SK-N-SH (cell line): Measurements from ENCODE around the gene MACROD2. TPM values are rescaled to one million over a fixed set of nuclear protein-coding genes. Genes with fewer than 3 reads are reported as not detected.

Experiments
- CTCF ChIA-PET: fragments of 300-600, 350-600 bp; formaldehyde crosslinking; extraction: SDS; loops from one replicate; lab custom pipeline; 2021; lab: Yijun Ruan, JAX
- POLR2A ChIA-PET: fragments of 350-600 bp; sonication (Branson Sonifier 250); formaldehyde crosslinking; extraction: SDS; loops from one replicate; lab custom pipeline; 2020; ENCODE audit warnings: antibody characterized with exemption, inconsistent platforms; lab: Yijun Ruan, JAX
- DNase-seq: peaks from one replicate; pipeline ENCODE4 v3.0.0; 2012
- H2AFZ ChIP-seq: fragments of 200-600 bp; sonication (generic); 2 replicates; pipeline ENCODE4 v1.8.1; 2016; ENCODE audit warnings: antibody characterized with exemption, mild to moderate bottlenecking, low read depth
- H3F3A ChIP-seq: fragments of 200-600 bp; sonication (generic); replicated peaks from 2 replicates; pipeline ENCODE3; 2016; ENCODE audit warnings: antibody characterized with exemption, mild to moderate bottlenecking; ENCODE audit not compliant: insufficient read depth
- H3K27ac ChIP-seq, 2 experiments: fragments of 200-500 bp in 1 of 2; fragments of 200-600 bp in 1 of 2; sonication (Bioruptor generic) in 1 of 2; sonication (generic), shearing (Covaris generic) in 1 of 2; 2 replicates each; pipeline versions ENCODE4 v1.5.1 to v1.6.1; 2014 to 2016; ENCODE audit warnings: low read depth in 2 of 2, inconsistent platforms in 1 of 2, low read length in 1 of 2, mild to moderate bottlenecking in 1 of 2, mixed read lengths in 1 of 2
- H3K27me3 ChIP-seq: fragments of 200-600 bp; sonication (generic), shearing (Covaris generic); 2 replicates; pipeline ENCODE4 v1.6.1; 2016; ENCODE audit warnings: mixed run types; ENCODE audit not compliant: insufficient read depth
- H3K36me3 ChIP-seq, 2 experiments: fragments of 200-500 bp in 1 of 2; fragments of 200-600 bp in 1 of 2; sonication (Bioruptor generic) in 1 of 2; sonication (generic) in 1 of 2; replicated peaks in 1 of 2; 2 replicates each; pipeline versions ENCODE3 to v1.5.1; 2014 to 2016; ENCODE audit warnings: low read length in 1 of 2, mild to moderate bottlenecking in 1 of 2; ENCODE audit not compliant: insufficient read depth in 2 of 2, control insufficient read depth in 1 of 2
- H3K4me1 ChIP-seq, 2 experiments: fragments of 200-500 bp in 1 of 2; fragments of 200-600 bp in 1 of 2; sonication (Bioruptor generic) in 1 of 2; sonication (generic), shearing (Covaris generic) in 1 of 2; 2 replicates each; pipeline versions ENCODE4 v1.5.1 to v1.6.1; 2014 to 2016; ENCODE audit warnings: low read depth in 1 of 2, low read length in 1 of 2, mixed run types in 1 of 2; ENCODE audit not compliant: insufficient read depth in 2 of 2, control insufficient read depth in 1 of 2
- H3K4me2 ChIP-seq: fragments of 200-600 bp; sonication (generic), shearing (Covaris generic); 2 replicates; pipeline ENCODE4 v1.6.1; 2017; ENCODE audit warnings: mixed run types
- H3K4me3 ChIP-seq, 2 experiments: fragments of 200-500 bp in 1 of 2; fragments of 200-600 bp in 1 of 2; sonication (Bioruptor generic) in 1 of 2; sonication (generic), shearing (Covaris generic) in 1 of 2; 2 replicates each; pipeline versions ENCODE4 v1.5.1 to v1.8.1; 2014 to 2016; ENCODE audit warnings: low read depth in 2 of 2, inconsistent platforms in 1 of 2, low read length in 1 of 2, mild to moderate bottlenecking in 1 of 2, mixed read lengths in 1 of 2, moderate library complexity in 1 of 2
- H3K79me2 ChIP-seq: fragments of 200-600 bp; sonication (generic); 2 replicates; pipeline ENCODE4 v1.8.1; 2017; ENCODE audit warnings: mild to moderate bottlenecking; ENCODE audit not compliant: insufficient read depth
- H3K9ac ChIP-seq: fragments of 200-600 bp; sonication (generic); 2 replicates; pipeline ENCODE4 v1.6.1; 2017; ENCODE audit warnings: mixed run types
- H3K9me2 ChIP-seq: fragments of 200-600 bp; sonication (generic); 2 replicates; pipeline ENCODE4 v1.6.1; 2017; ENCODE audit warnings: mixed run types
- H3K9me3 ChIP-seq: fragments of 200-600 bp; sonication (generic); 2 replicates; pipeline ENCODE4 v1.6.1; 2017; ENCODE audit warnings: mixed run types, mild to moderate bottlenecking, moderate library complexity
- H4K20me1 ChIP-seq: fragments of 200-600 bp; sonication (generic); 2 replicates; pipeline ENCODE4 v1.6.1; 2017; ENCODE audit warnings: mild to moderate bottlenecking, mixed run types; ENCODE audit not compliant: insufficient read depth
- CTCF ChIP-seq: fragments of 200-600 bp; sonication (generic); IDR thresholded peaks from 2 replicates; pipeline ENCODE4 v1.6.1; 2017; ENCODE audit warnings: antibody characterized with exemption, mild to moderate bottlenecking, moderate library complexity
- EP300 ChIP-seq, 2 experiments: IDR thresholded peaks; 2 replicates each; pipeline versions ENCODE4 v1.4.0 to v1.6.1; 2012; ENCODE audit warnings: borderline replicate concordance in 1 of 2, low read depth in 1 of 2, low read length in 1 of 2
- FOXM1 ChIP-seq: IDR thresholded peaks from 2 replicates; pipeline ENCODE4 v1.4.0; 2012; ENCODE audit warnings: low read depth, mild to moderate bottlenecking
- GABPA ChIP-seq: IDR thresholded peaks from 2 replicates; pipeline ENCODE4 v1.4.0; 2012; ENCODE audit warnings: low read depth, mild to moderate bottlenecking
- GATA2 ChIP-seq: sonication (generic); formaldehyde crosslinking; IDR thresholded peaks from 2 replicates; pipeline ENCODE4 v1.5.0; 2020; ENCODE audit warnings: mild to moderate bottlenecking, missing genetic modification reagents
- IRF3 ChIP-seq: fragments of 150-350 bp; IDR thresholded peaks from 2 replicates; pipeline ENCODE4 v1.6.1; 2016; ENCODE audit warnings: mild to moderate bottlenecking, low read depth, low read length
- JUND ChIP-seq: IDR thresholded peaks from 2 replicates; pipeline ENCODE4 v1.4.0; 2012
- MXI1 ChIP-seq: IDR thresholded peaks from 2 replicates; pipeline ENCODE4 v1.6.1; 2012; ENCODE audit warnings: mild to moderate bottlenecking, low read depth, low read length, improper control_type of control experiment
- NFIC ChIP-seq: IDR thresholded peaks from 2 replicates; pipeline ENCODE4 v1.4.0; 2012; ENCODE audit warnings: borderline replicate concordance
- PBX3 ChIP-seq: IDR thresholded peaks from 2 replicates; pipeline ENCODE4; 2012
- POLR2AphosphoS5 ChIP-seq: IDR thresholded peaks from 2 replicates; pipeline ENCODE4 v1.6.1; 2012; ENCODE audit warnings: low read depth, low read length
- REST ChIP-seq: IDR thresholded peaks from 2 replicates; pipeline ENCODE4 v1.6.1; 2012; ENCODE audit warnings: mild to moderate bottlenecking, low read depth, low read length, moderate library complexity
- RFX5 ChIP-seq: IDR thresholded peaks from 2 replicates; pipeline ENCODE4 v1.6.1; 2012; ENCODE audit warnings: mild to moderate bottlenecking, improper control_type of control experiment, low read length
- SIN3A ChIP-seq: IDR thresholded peaks from 2 replicates; pipeline ENCODE4 v1.6.1; 2012; ENCODE audit warnings: low read depth, mild to moderate bottlenecking, low read length, moderate library complexity, borderline replicate concordance
- TAF1 ChIP-seq: IDR thresholded peaks from 2 replicates; pipeline ENCODE4 v1.6.1; 2012; ENCODE audit warnings: low read depth, mild to moderate bottlenecking, low read length, moderate library complexity, borderline replicate concordance
- TCF12 ChIP-seq: IDR thresholded peaks from 2 replicates; pipeline ENCODE4 v1.4.0; 2012
- USF2 ChIP-seq: fragments of 150-350 bp; IDR thresholded peaks from 2 replicates; pipeline ENCODE4 v1.6.1; 2017; ENCODE audit warnings: antibody characterized with exemption, low read length, low read depth, borderline replicate concordance
- YY1 ChIP-seq: IDR thresholded peaks from 2 replicates; pipeline ENCODE4 v1.4.0; 2012; ENCODE audit warnings: low read depth, mild to moderate bottlenecking
- WGBS: methylation state at CpG from one replicate; pipeline ENCODE4 v1.1.6; 2017; ENCODE audit warnings: low lambda C conversion rate; 5-methylcytosine and 5-hydroxymethylcytosine counted together
- polyA plus RNA-seq, 3 experiments: library from polyadenylated mRNA; depleted of rRNA; stranded (reverse); fragments of >200 nt; gene quantifications; 2 replicates each; pipeline ENCODE4 v1.2.3, GENCODE V29; 2012

MACROD2 gene
- polyA plus RNA-seq, 1 of the 3 experiments (the other 2 are of a cell fraction), result 0.33 TPM

GRCh38 chr20:14790771-14791620 is 795.7 kb downstream of the MACROD2 start:
- Histone ChIP-seq H3K36me3 (no peaks in the 10 kb centered on the region), H3K9me3 (no peaks in the 10 kb centered on the region; the same call in 1 of the 2 replicates), H3K4me3 (no peak overlapping the region), H3K9ac (no peak overlapping the region), H3K27ac (no peak overlapping the region), H3K79me2 (no peaks in the 10 kb centered on the region), H3K4me2 (no peak overlapping the region), H3K27me3 (no peaks in the 10 kb centered on the region), H3F3A (no peaks in the 10 kb centered on the region), H3K4me1 (no peaks in the 10 kb centered on the region), H4K20me1 (no peaks in the 10 kb centered on the region), H2AFZ (no peak overlapping the region), H3K9me2 (no peaks in the 10 kb centered on the region)
- ChIA-PET POLR2A (no interaction called here), CTCF (interaction anchor here (0.8 kb wide), 1 partner anchor 1292 kb away, joined by 3 read pairs; no protein-coding TSS in a partner anchor)
- no peak for DNase-seq
- TF ChIP-seq USF2 (no peak), TAF1 (no peak), MXI1 (no peak), EP300 (IDR thresholded peaks at IDR 0.05; ENCODE audit: borderline replicate concordance in 1 of 2, low read depth in 1 of 2, low read length in 1 of 2) (no peak), CTCF (no peak), JUND (no peak), GATA2 (no peak), GABPA (no peak)
- WGBS, result 82% methylated on average over 10 of the region's 10 CpGs

GRCh38 chr20:14792915-14793314 is 797.6 kb downstream of the MACROD2 start:
- Histone ChIP-seq H3K27ac (no peak overlapping the region), H4K20me1 (no peaks in the 10 kb centered on the region), H3K9ac (no peak overlapping the region), H3F3A (no peaks in the 10 kb centered on the region), H3K9me3 (no peaks in the 10 kb centered on the region; the same call in 1 of the 2 replicates), H3K79me2 (no peaks in the 10 kb centered on the region), H3K4me1 (no peaks in the 10 kb centered on the region), H2AFZ (no peak overlapping the region), H3K4me2 (no peak overlapping the region), H3K27me3 (no peaks in the 10 kb centered on the region), H3K36me3 (no peaks in the 10 kb centered on the region), H3K4me3 (no peak overlapping the region), H3K9me2 (no peaks in the 10 kb centered on the region)
- 87% methylated on average over 1 of the region's 1 CpG for WGBS
- CTCF ChIA-PET, result interaction anchor here (1.1 kb wide), 1 partner anchor 8 kb away, joined by 3 read pairs; no protein-coding TSS in a partner anchor
- POLR2A ChIA-PET, result no interaction called here
- no peak for DNase-seq
- TF ChIP-seq POLR2AphosphoS5, result no peak
- no peak for TF ChIP-seq RFX5
- no peak for TF ChIP-seq IRF3
- TF ChIP-seq TCF12, result no peak
- no peak for TF ChIP-seq JUND
- no peak for TF ChIP-seq SIN3A
- TF ChIP-seq EP300 (IDR thresholded peaks at IDR 0.05; ENCODE audit: borderline replicate concordance in 1 of 2, low read depth in 1 of 2, low read length in 1 of 2), result no peak
- no peak for TF ChIP-seq TAF1
- TF ChIP-seq NFIC, result no peak
- no peak for TF ChIP-seq YY1
- no peak for TF ChIP-seq PBX3
- no peak for TF ChIP-seq REST
- TF ChIP-seq FOXM1, result no peak
